ENCODE data around the gene RHCG.
A peak's percentile ranks its signal among the peaks of the same experiment; 100 is the strongest.

RHCG gene

DNA sequence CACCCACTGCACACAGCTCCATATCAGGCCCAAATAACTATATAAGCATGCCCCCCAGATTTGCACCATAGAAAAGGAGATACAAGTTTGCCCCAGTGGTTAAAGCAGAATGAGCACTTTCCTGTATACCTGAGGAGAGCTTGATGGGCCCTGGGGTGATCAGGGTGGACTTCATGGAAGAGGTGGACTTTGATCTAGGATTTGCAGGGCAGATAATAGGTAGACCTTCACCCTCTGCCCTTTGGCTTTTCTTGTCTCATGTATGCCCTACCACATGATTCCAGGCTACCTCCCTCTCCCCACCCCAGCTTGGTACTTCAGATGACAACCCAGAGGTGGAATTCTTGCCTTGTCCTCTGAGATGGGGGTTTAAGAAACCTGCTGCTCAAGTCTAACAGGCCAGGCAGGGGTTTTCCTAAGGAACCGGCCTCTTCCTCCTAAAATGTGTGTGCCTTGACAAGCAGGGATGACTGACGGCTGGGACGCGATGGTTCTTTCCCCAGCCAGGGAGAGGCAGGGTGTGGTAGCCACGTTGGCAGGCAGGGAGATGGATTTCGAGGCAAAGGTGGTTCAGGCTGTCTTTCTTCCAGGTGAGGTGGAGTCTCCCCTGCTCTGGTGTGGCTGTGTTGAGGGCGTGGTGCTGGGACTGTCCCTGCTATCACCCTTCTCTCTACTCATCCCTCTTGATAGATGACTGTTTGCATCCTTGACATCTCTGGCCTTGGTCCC is 6.6 kb upstream of the RHCG start:
- no peak for DNase-seq (ENCODE audit: low read depth)

DNA sequence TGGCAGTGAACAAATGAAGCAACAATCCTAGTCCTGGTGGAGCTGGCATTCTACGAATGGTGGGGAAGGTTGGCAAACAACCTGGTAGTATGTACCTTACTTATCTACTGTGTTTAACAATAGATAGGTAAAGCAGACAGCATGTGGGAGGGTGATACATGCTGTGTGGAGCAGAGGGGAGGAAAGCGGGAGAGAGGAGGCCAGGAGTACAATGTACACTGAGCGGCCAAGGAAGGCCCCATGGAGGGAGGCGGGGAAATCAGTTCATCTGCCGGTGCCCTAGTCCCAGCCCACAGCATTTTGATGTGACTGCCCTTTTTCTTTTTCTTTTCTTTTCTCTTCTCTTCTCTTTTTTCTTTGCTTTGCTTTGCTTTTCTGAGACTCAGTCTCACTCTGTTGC is 5.3 kb upstream of the RHCG start:
- no peak for DNase-seq (ENCODE audit: low read depth)

DNA sequence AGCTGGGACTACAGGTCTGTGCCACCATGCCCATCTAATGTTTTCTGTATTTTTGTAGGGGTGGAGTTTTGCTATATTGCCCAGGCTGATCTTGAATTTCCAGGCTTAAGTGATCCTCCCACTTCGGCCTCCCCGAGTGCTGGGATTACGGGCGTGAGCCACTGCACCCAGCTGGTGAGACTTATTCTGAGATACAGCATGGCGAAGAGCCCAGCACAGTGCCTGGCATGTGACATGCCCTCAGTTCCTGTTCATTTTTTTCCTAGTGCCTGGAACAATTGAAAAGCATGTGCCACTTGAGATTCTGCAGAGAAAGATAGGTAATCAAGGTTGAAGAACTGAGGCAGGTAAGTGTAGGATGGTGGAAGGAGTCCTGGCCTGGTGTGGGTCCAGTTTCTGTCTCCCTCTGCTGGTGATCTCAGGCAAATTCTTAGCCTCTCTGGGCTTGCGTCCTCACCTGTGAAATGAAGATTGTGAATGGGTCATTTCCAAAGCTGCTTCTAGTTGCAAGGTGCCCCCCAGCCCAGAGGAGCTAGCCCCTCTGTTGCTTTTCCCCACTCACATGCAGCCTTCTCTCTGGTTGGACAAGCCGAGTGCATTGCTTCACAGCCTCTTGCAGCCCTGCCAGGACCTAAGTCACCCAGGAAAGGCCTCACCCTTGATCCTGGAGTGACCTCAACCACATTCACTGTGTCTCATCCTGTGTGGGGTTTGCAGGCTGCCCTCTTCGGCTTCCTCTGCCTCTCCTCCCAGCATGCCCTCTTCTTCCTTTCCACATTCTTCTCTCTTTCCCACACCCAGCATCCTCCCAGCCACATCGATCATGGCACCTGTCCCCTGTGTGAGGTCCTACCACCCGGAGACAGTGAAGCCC is 4.3 kb upstream of the RHCG start:
- DNase-seq (ENCODE audit: low read depth) = no peak

DNA sequence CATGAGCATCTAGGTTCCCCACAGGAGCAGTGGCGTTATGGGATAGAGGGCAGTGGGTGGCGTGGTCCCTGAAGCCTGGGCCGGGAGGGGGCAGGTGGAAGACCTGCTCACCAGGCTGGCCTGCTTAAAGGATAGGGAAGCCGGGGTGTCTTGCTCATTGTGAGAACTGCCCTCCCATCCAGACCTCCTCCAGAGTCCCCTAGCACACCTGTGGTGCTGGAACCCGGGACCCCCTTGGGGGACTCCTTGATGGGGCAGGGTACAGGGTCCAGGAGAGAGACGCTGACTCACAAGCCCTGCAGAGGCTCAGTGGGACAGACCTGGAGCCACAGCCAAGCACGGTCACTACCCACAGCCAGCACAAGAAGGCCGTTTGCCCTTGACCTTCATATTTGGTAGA is 2.8 kb upstream of the RHCG start:
- DNase-seq (ENCODE audit: low read depth) = no peak

DNA sequence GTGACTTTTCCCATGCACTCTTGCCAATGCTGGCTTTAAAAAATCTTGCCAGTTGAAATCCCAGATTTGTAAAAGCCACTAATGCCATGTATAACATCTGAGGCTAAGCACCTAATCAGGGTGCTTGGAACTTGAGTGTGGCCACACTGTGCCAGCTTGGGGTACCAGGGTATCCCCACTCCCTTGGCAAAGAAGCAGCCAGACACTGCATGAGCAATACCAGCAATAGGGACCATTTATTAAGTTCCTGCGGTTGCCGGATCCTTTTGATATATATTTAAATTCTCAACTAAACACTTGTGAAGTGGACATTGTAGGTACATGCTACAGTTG is 2.2 kb upstream of the RHCG start:
- DNase-seq (ENCODE audit: low read depth) = no peak

DNA sequence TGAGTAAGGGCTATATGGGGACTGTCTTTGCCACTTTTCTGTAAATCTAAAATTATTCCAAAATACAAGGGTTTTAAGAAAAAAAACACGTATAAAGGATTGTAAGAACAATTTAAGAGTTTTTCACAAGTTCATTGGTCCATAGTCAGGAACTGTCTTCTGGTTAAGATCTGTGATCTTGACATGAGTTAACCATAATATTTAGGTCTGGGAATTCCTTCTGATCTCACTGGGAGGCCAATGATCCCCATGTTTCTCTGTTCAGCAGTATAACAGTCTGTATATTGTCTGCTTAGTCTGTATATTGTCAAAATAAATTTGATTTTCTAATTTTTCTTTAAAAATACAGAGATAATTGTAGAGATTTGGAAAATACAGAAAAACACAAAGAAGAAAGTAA is 848 bp upstream of the RHCG start:
- DNase-seq (ENCODE audit: low read depth) = no peak

DNA sequence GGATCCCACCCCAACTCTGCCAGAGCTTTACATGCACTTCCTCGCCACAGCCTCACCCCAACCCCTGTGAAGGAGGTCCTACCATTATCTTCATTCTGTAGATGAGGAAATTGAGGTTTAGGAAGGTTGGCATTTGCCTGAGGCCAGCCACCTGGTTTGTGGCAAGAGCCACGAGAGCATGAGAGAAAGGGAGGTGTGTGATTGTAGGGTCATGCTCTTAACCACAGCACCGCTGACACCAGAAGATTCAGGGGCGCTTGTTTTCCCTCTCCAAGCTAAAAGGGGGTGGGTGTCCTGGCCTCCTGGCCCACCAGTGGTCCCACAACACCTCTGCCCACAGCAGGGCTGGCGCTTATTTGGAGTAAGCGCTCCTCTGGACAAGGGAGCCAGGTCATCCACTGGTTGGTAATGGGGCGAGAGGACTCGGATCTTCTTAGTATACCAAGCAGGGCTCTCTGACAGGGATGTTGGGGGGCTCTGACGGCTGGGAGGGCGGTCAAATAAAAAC is 691 bp downstream of the RHCG start:
- no peak for DNase-seq (ENCODE audit: low read depth)

DNA sequence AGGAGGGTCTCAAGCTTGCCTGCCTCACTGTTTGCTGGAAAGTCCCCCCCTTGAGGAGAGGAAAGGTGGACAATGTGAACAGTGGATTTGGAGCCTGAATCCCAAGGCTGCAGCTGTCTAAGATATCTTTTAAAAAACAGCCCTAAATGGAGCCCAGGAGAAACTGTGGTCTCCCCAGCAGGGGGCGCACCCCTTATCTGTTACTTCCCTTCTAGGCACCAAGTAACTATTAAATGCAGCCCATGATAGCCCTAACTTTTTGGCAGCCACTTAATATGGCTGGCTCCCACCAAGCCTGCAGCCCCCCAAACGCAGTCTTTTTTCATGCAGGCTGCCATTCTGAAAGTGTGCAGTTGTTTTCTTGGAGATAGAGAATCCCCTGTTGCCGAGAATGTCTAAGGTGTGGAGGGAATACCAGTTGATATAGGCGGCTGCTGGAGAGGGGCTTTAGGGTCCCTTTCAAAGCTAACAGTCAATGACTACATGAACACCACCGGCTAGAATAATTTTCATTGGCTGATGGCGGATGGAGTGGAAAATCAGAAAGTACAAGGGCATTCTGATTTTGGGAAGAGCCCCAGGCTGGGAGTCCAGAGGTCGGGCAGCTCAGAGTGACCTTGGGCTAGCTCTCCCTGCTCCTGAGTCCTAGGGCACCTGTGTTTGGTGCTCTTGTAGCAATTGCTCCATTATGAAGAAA is 1.3 kb downstream of the RHCG start:
- no peak for DNase-seq (ENCODE audit: low read depth)

DNA sequence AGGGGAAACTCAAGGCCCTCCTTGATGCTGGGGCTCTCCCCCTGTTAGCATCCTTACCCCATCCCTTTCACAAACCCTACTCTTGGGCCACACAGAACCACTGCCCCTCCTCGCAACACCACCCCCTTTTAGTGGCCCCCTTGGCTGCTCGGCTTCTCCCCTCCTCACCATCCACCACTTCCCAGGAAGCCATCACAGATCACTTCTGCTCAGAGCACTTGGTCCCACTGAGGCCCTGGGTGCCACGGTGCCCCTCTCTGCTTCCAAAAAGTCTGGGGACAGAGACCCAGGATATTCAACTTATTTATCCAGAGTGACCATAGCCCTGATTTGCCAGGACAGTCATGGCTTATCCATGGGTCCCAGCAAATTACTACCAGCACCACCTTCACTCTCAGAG is 2.4 kb downstream of the RHCG start:
- no peak for DNase-seq (ENCODE audit: low read depth)

DNA sequence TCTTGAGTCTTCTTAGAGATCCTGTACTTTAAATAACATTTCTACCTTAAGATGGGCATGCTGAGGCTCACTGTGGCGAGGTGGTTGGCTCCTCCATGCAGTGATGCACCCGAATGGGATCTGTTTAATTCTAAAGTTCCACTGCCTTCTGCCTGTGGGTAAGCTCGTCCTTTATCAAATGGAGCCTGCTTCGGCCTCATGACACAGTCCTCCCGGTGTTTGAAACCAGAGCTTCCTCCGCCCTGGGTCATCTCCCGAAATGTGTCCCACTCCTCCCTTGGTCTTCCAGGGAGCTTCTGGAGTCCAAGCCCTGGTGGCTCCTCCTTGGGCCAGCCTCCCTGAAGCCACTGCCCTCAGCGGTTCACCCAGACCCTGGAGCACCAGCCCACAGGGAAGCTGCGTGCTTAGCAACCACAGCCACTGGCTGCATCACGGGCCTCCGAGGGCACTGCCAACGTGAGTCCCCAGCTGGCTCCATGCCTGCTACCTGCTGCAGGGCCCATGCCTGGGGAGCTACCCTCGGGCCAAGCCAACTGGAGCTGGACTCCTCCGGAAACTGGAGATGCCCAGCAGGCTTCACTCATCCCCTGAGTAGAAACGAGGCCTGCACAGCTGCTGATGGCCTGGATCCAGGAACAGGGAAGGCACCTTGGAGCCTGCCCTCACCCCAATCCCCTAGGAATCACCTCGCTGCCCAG is 3.3 kb downstream of the RHCG start:
- DNase-seq (ENCODE audit: low read depth) = no peak

DNA sequence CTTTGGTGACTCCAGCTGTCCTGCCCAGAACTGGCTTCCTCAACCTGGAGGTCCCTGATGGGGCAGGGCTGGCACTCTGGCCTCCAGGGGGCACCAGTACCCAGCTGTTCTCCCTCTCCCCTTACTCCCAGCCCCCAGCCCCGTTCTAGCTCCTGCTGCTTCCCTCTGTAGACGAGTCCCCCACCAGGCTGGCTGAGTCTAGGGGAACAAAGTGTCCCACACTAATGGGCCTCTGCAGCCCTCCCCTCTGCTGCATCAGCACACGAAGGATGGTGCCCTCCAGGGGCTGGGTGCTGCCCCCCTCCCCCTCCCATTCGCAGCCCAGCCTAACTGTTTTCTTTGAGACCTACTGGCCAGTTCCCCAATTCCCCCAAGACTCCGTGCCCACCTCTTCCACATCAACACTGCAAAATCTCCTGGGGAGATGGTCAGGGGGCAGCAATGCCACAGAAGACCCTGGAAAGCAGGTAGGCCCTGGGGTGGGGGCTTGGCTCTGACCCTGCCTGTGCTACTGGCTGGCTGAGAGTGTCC is 4.2 kb downstream of the RHCG start:
- DNase-seq (ENCODE audit: low read depth) = no peak

DNA sequence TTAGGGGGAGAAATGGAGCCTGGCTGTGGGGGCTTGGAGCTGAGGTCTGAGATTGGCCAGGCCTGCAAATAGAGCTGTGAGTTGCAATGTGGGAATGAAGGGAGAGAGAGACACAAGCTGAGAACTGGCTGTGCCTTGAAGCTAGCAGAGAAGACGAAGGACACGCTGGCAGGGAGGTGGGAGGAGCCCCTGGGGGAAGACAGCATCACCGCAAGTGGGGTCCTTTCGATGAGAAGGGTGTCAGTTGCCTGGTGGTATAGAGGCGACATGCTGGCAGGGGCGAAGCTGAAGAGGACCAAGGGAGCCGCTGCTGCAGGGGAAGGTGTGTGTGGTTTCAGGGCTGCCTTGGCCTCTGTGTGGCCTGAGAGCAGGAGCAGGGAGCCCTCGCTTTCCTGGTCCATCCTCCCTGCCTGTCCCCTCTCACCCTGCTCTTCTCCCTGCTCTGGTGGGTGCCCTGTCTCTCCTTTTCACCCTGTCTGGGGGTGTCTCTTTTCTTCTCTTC is 5.5 kb downstream of the RHCG start:
- DNase-seq (ENCODE audit: low read depth) = no peak

DNA sequence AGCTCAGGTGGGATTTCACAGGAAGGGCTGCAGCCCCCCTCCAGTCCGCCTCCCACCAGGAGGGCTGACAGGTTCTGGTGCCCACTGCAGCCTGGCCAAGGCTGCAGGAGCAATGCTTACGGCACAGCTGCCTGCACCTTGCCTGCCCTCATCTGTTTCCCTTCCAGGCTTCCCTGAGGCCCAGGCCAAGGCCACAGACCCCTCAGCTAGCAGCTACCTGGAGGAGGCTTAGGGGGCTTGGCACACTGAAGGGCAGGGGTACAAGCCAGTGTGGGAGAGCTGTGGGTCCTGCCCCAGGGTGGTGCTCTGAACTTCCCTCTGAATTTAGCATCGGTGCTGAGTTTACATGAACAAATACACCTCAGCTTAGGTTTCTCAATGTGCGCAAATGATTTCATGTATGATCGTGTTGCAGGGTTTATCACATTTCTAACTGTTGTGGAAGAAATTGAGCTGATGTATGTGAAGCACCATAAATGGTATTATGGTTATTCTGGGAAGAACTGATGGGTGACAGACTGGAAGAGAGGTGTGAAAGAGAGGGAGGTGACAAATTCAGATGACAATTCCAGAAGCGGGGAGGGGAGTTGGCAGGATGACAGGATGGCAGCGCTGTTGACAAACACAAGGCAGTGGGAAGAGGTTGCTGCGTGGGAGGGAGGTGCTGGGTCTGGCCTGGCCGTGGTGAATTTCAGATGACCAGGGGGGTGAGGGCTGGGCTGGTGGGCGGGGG is 6.1 kb downstream of the RHCG start:
- no peak for DNase-seq (ENCODE audit: low read depth)

DNA sequence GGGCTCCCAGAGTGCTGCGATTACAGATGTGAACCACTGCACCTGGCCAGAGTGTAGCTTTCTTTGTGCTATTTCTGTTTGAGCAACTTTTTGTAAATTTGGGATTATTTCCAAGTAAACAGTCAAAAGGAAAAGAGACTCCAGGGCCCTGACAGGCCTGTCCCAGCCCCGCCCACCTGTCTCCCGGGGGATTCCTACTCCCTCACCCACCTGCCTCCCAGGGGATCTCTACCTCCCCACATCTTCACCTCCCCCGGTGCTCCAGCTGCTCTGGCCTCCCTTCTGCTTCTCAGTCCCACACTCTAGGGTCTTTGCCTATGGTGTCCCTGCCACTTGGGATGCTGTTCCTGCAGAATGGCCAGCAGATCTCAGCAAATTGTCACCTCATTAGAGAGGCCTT is 7.0 kb downstream of the RHCG start:
- no peak for DNase-seq (ENCODE audit: low read depth)

DNA sequence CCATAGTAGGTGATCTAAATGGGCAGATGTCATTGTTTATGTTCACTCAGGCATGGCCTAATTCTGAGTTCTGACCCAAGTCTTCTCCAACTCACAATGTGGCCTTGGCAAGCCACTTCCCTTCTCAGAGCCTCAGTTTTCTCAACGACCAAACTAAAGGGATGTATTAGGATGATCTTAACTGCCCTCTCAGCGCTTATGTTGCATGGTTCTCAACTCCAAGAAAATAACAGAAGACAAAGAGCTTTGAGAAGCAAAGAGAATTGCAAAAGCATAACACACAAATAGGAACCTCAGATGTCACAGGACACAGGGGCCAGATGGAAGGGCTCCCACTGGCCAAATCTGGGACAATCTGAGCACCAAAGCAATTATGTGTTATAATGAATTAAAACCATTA is 8.6 kb downstream of the RHCG start:
- no peak for DNase-seq (ENCODE audit: low read depth)

DNA sequence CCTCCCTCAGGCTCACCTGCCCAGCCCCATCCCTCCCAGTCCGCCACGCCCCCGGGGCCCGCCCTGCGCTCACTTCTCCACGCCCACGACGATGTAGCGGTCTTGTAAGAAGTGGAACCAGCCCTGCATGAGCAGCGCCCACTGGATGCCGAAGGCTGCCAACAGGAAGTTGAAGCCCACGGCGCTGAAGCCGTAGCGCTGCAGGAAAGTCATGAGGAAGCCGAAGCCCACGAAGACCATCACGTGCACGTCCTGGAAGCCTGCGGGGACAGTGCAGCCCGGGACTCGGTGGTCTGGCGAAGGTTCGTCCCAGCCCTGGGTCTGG is 9.7 kb downstream of the RHCG start:
- DNase-seq (ENCODE audit: low read depth) = peak; percentile 20

DNA sequence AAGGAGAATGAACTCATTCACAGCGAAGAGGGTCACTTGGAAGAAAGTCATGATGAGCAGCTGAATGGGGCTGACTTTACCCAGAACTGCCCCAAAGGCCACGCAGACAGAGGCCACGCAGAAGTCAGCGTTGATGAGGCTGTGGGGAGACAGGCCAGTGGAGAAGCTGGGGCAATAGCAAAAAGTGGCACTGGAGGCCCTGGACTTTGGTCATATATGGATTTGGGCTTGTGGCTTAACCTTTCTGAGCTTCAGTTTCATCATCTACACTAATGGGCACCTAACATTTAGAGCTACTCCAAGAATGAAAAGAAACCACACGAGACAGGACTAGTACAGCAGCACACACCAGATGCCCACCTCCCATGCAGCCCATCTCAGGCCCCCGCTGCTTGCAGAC is 13.3 kb downstream of the RHCG start:
- no peak for DNase-seq (ENCODE audit: low read depth)

DNA sequence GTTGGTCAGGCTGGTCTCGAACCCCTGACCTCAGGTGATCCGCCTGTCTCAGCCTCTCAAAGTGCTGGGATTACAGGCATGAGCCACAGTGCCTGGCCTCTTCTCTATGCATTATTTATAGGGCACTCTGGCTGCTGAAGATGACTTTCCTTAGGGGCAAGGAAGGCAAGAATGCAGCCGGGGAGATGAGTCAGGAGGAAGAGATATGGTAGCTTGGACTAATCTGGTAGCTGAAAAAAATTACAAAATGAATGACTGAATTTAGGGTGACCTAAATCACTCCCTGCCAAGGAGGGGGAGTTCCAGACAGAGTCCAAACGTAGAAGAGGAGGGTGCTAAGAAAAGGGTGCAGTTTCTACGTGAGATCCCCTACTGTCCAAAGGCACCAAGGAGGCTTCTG is 14.2 kb downstream of the RHCG start:
- no peak for DNase-seq (ENCODE audit: low read depth)

DNA sequence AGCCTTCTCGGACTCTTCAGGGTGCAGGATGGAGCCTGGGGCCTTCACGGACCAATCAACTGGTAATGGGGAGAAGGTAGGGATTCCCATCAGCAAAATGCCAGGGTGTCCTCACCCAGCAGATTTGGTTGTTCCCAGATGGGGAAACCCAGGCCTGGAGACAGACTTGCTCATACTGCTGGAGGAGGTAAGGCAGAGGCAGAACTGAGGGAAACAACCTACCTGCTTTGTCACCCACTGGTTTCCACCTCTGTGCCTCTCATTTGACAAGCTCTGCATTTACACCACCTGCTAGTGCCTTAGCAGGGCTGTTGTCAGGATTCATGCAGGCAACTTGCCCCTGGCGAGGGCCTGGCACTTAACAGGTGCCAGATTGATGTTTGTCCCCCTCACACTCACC is 15.9 kb downstream of the RHCG start:
- DNase-seq (ENCODE audit: low read depth) = no peak

DNA sequence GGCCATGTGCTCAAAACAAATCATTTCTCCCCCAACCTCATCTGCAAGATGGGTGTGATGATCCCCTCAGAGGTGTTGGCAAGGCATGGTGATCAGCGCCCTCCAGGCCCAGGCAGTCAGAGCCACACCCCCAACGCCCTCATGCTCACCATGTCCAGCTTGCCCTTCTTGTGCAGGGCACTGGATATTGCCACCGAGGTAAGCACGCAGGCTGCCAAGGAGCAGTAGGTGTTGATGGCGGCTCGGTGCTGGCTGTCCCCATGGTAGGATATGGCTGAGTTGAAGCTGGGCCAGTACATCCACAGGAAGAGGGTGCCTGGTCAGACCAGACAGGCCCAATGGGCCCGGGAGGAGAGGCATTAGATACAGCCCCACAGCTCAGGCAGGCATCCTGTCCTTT is 17.2 kb downstream of the RHCG start:
- no peak for DNase-seq (ENCODE audit: low read depth)

All from stimulated activated CD8-positive, alpha-beta memory T cell treated with anti-CD3 and anti-CD28 coated beads, Interleukin-4, amount 100 ng/mL, for 24 hours (primary cell).